SK-N-SH treated with all-trans-retinoic acid at 6 μM for 48 hours (cell line): ENCODE results near the gene DIPK1A.

Source experiments
- ATAC-seq: fragments of 200-7000 bp; cut with Tn5 transposase; 3 replicates; pipeline ENCODE4 v1.9.1; 2020; ENCODE audit warnings: mild to moderate bottlenecking, moderate library complexity
- ARNTL ChIP-seq: fragments of 450-650 bp; formaldehyde crosslinking; IDR thresholded peaks from 2 replicates; pipeline ENCODE4 v1.5.0; 2020; ENCODE audit warnings: low read depth, mild to moderate bottlenecking, moderate library complexity, borderline replicate concordance
- BACH2 ChIP-seq: fragments of 250-450 bp; sonication (Bioruptor Pico); IDR thresholded peaks from 2 replicates; pipeline ENCODE4 v1.9.0; 2021; ENCODE audit warnings: mild to moderate bottlenecking, borderline replicate concordance
- CREB5 ChIP-seq: fragments of 250-450 bp; sonication (Bioruptor Pico); IDR thresholded peaks from 2 replicates; pipeline ENCODE4 v1.5.1; 2020; ENCODE audit warnings: low read depth, mild to moderate bottlenecking, moderate library complexity
- CSDC2 ChIP-seq: fragments of 250-450 bp; sonication (Bioruptor Pico); IDR thresholded peaks from 2 replicates; pipeline ENCODE4 v1.5.0; 2020; ENCODE audit warnings: mild to moderate bottlenecking, moderate library complexity
- CSRNP3 ChIP-seq: fragments of 250-450 bp; sonication (Bioruptor Pico); IDR thresholded peaks from 2 replicates; pipeline ENCODE4 v1.5.1; 2021; ENCODE audit warnings: mild to moderate bottlenecking, moderate library complexity
- ESRRG ChIP-seq: fragments of 250-450 bp; sonication (Bioruptor Pico); IDR thresholded peaks from 2 replicates; pipeline ENCODE4 v1.6.1; 2021; ENCODE audit warnings: mild to moderate bottlenecking
- GLIS3 ChIP-seq: fragments of 250-450 bp; sonication (Bioruptor Pico); IDR thresholded peaks from 2 replicates; pipeline ENCODE4 v1.5.0; 2020; ENCODE audit warnings: mild to moderate bottlenecking, moderate library complexity
- ISL1 ChIP-seq: fragments of 250-450 bp; sonication (Bioruptor Pico); IDR thresholded peaks from 2 replicates; pipeline ENCODE4 v2.1.2; 2022; ENCODE audit warnings: mild to moderate bottlenecking, moderate library complexity
- PATZ1 ChIP-seq: fragments of 250-450 bp; sonication (Bioruptor Pico); IDR thresholded peaks from 2 replicates; pipeline ENCODE4 v1.8.0; 2020; ENCODE audit warnings: mild to moderate bottlenecking, moderate library complexity, borderline replicate concordance
- PPARA ChIP-seq: fragments of 250-450 bp; sonication (Bioruptor Pico); IDR thresholded peaks from 2 replicates; pipeline ENCODE4 v1.5.0; 2020; ENCODE audit warnings: mild to moderate bottlenecking, borderline replicate concordance
- RARB ChIP-seq: fragments of 250-450 bp; sonication (Bioruptor Pico); IDR thresholded peaks from 2 replicates; pipeline ENCODE4 v1.8.0; 2021; ENCODE audit warnings: mild to moderate bottlenecking, moderate library complexity
- SNAI2 ChIP-seq: fragments of 250-450 bp; sonication (Bioruptor Pico); IDR thresholded peaks from 2 replicates; pipeline ENCODE4 v1.5.0; 2020; ENCODE audit warnings: mild to moderate bottlenecking, moderate library complexity
- TCF4 ChIP-seq: fragments of 250-450 bp; sonication (Bioruptor Pico); IDR thresholded peaks from 2 replicates; pipeline ENCODE4 v1.8.0; 2021; ENCODE audit warnings: mild to moderate bottlenecking, moderate library complexity, borderline replicate concordance
- ZC3H10 ChIP-seq: fragments of 250-450 bp; sonication (Bioruptor Pico); IDR thresholded peaks from 2 replicates; pipeline ENCODE4 v1.5.1; 2021; ENCODE audit warnings: mild to moderate bottlenecking, moderate library complexity
- ZFP30 ChIP-seq: fragments of 450-650 bp; formaldehyde crosslinking; IDR thresholded peaks from 2 replicates; pipeline ENCODE4 v1.5.0; 2022; ENCODE audit warnings: mild to moderate bottlenecking, moderate library complexity
- ZNF565 ChIP-seq: fragments of 450-650 bp; formaldehyde crosslinking; conservative IDR thresholded peaks from 2 replicates; pipeline ENCODE4 v1.5.0; 2020; ENCODE audit warnings: low read depth, mild to moderate bottlenecking, moderate library complexity
- ZNF70 ChIP-seq: fragments of 450-650 bp; formaldehyde crosslinking; IDR thresholded peaks from 2 replicates; pipeline ENCODE4 v1.5.0; 2020; ENCODE audit warnings: mild to moderate bottlenecking, moderate library complexity
- ZNF8 ChIP-seq: fragments of 450-650 bp; formaldehyde crosslinking; IDR thresholded peaks from 2 replicates; pipeline ENCODE4 v1.5.0; 2020; ENCODE audit warnings: mild to moderate bottlenecking, moderate library complexity

The DIPK1A gene

GRCh38 chr1:92945748-92946270 lies 15.5 kb downstream of the DIPK1A start:
- no peak for ATAC-seq

GRCh38 chr1:92944901-92945747 lies 16.1 kb downstream of the DIPK1A start:
- no peak for ATAC-seq
- TF ChIP-seq ESRRG (CRISPR knock-in tag) = no peak
- TF ChIP-seq PATZ1 = no peak
- TF ChIP-seq ARNTL = no peak
- TF ChIP-seq ZNF565 (CRISPR knock-in tag) = no peak
- TF ChIP-seq PPARA (CRISPR knock-in tag) = no peak
- no peak for TF ChIP-seq GLIS3 (CRISPR knock-in tag)
- no peak for TF ChIP-seq ZC3H10 (CRISPR knock-in tag)
- no peak for TF ChIP-seq ZNF8
- no peak for TF ChIP-seq CREB5 (CRISPR knock-in tag)

More at GRCh38 chr1:92945748-92946270, 15.5 kb downstream of the DIPK1A start:
- no peak for TF ChIP-seq ISL1
- TF ChIP-seq CSDC2 (CRISPR knock-in tag) = no peak
- no peak for TF ChIP-seq ZFP30 (CRISPR knock-in tag)
- TF ChIP-seq ESRRG (CRISPR knock-in tag) = no peak
- TF ChIP-seq RARB = no peak
- TF ChIP-seq CSRNP3 (CRISPR knock-in tag) = no peak
- TF ChIP-seq PATZ1 = no peak
- TF ChIP-seq ZNF70 (CRISPR knock-in tag) = no peak
- no peak for TF ChIP-seq SNAI2 (CRISPR knock-in tag)
- TF ChIP-seq TCF4 (CRISPR knock-in tag) = no peak
- TF ChIP-seq, all 23 proteins: peak for 0

- ATAC-seq = no peak
- TF ChIP-seq GLIS3 (CRISPR knock-in tag) (no peak), PATZ1 (no peak), CSRNP3 (CRISPR knock-in tag) (no peak), ZNF8 (no peak), ZNF70 (CRISPR knock-in tag) (no peak), ZFP30 (CRISPR knock-in tag) (no peak), BACH2 (no peak), TCF4 (CRISPR knock-in tag) (no peak)
Measured at GRCh38 chr1:92943502-92943847, 17.8 kb downstream of the DIPK1A start.
